Activated T-cell treated with anti-CD3 and anti-CD28 coated beads for 1 hour (primary cell): ENCODE measurements around the gene PDE6A.

Experiments
- DNase-seq: peaks from one replicate; pipeline ENCODE4 v3.0.0-alpha.2; 2020; ENCODE audit warnings: low read depth

Gene PDE6A

GRCh38 chr5:149930043-149930748 is 14.4 kb downstream of the PDE6A start:
- no peak for DNase-seq

- DNase-seq = no peak
These were observed 20.1 kb downstream of the PDE6A start for GRCh38 chr5:149924486-149924885.

- DNase-seq = no peak
These were observed 21.6 kb downstream of the PDE6A start for GRCh38 chr5:149922950-149923349.

- DNase-seq = no peak
These were observed 23.0 kb downstream of the PDE6A start for GRCh38 chr5:149921597-149921996.

GRCh38 chr5:149917073-149917676 is 27.4 kb downstream of the PDE6A start:
- DNase-seq = no peak

- DNase-seq = no peak
These were observed 28.1 kb downstream of the PDE6A start for GRCh38 chr5:149916334-149917072.

- no peak for DNase-seq
These were observed 29.0 kb downstream of the PDE6A start for GRCh38 chr5:149915392-149916260.

- no peak for DNase-seq
These were observed 30.9 kb downstream of the PDE6A start for GRCh38 chr5:149913436-149914419.

GRCh38 chr5:149912226-149912871 is 32.2 kb downstream of the PDE6A start:
- DNase-seq = no peak

- DNase-seq = no peak
These were observed 33.6 kb downstream of the PDE6A start for GRCh38 chr5:149911031-149911430.

- DNase-seq = no peak
These were observed 36.8 kb downstream of the PDE6A start for GRCh38 chr5:149907828-149908227.

GRCh38 chr5:149904977-149905376 is 39.6 kb downstream of the PDE6A start:
- DNase-seq = no peak

GRCh38 chr5:149904293-149904886 is 40.2 kb downstream of the PDE6A start:
- DNase-seq = no peak

GRCh38 chr5:149903404-149903803 is 41.2 kb downstream of the PDE6A start:
- no peak for DNase-seq

GRCh38 chr5:149902177-149902576 is 42.4 kb downstream of the PDE6A start:
- DNase-seq = no peak

- no peak for DNase-seq
These were observed 43.1 kb downstream of the PDE6A start for GRCh38 chr5:149901511-149901910.

- no peak for DNase-seq
These were observed 44.2 kb downstream of the PDE6A start for GRCh38 chr5:149900390-149900789.

GRCh38 chr5:149898811-149899210 is 45.8 kb downstream of the PDE6A start:
- no peak for DNase-seq

GRCh38 chr5:149895416-149896345 is 48.9 kb downstream of the PDE6A start:
- DNase-seq = no peak
